ENCODE results near the gene PLA2G3.
"Not testable (repeated sequence)": the region's sequence is repeated elsewhere in the genome, so short reads cannot be mapped to it uniquely, and the experiment has no call there.

The PLA2G3 gene

DNA sequence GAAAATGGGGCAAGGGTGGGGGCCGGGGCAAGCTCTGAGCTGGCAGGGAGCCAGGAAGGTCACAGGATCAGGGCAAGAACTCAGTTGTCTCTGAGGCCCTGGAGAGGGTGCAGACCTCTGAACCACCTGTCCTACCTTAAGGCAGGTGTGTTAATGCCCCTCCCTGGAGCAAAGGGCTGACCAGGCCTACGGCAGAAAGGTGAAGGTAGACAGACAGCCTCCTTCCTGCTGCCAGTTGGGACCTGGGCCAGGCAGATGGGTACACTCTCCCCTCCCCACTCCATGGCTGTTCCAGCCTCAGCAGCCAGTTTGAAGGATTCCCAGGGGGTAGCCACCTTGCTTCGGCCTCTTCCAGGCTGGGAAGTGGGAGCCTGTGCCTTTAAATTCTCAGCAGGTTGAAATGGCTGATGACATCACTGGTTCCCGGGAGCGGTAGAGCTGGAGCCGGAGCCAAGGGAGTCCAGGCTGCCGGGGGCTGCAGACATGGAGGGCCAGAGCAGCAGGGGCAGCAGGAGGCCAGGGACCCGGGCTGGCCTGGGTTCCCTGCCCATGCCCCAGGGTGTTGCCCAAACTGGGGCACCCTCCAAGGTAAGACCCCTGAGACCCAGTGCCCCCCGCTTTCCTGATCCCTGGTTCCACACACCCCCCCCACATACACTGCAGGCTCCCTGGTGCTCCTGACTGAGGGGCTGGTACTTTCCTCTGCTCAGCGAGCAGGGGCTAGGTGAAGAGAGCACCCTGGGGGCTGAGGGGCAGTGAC, 17.6 kb downstream of the PLA2G3 start, which contains the start of gene INPP5J:
Gene INPP5J (plus strand): TSS at position 435 of the 760 bp plus-strand sequence. CDS start 49 bp downstream, at position 484.
- peak; percentile 67 for DNase-seq

GRCh38 chr22:31122196-31122531, 18.1 kb downstream of the PLA2G3 start:
- DNase-seq = no peak

DNA sequence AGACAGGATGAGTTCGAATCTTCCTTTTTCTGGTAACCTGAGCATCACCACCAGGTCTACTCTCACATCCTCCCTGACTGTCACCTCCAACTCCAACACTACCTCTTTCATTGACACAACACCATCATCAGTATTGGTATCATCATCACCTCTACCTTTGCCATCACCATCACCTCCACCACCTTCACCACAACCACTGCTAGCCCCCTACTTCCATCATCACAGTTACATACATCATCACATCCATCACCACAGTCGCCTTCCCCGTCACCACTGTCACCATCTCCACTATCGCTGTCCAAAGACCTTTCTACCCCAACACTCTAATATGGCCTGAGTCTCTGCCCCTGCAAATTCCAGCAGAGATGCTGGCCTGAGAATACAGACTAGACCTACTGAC, 18.9 kb downstream of the PLA2G3 start:
- no peak for DNase-seq

DNA sequence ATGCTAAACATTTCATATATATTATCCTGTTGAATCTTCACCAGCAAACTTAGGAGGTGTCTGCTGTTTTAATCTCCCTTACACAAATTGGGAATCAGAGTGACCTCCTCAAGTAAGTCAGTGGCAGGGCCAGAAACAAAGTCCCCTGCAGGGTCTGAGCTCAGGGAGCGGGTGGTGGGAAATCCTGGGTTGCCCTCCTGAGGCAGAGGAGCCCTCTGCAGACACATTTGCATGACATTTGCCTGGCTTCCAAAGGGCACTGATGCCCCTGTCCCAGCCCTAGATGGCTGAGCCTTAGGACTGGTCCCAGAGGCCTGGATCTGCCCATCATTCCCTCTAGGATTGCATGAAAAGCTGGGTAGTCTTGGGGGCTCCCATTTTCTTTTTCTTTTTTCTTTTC, 19.7 kb downstream of the PLA2G3 start:
- DNase-seq = no peak

DNA sequence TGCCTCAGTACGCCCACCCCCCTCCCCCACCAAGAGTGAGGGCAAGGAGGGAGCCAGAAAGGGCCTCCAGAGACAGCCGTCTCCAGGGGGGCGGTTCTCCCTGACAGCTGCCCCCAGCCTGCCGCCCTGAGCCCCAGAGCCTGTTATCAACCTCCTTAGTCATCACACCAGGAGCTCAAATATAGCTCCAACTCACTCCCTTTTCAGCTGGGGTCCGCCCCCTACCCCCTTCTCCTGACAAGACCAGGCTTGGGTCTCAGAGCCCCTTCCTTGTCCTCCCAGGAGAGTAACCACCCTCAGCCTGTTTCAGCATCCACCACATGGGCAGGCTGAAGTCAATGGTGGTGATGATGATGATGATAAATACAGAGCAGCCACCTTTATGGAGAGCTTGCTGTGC, 20.1 kb downstream of the PLA2G3 start:
- no peak for DNase-seq

DNA sequence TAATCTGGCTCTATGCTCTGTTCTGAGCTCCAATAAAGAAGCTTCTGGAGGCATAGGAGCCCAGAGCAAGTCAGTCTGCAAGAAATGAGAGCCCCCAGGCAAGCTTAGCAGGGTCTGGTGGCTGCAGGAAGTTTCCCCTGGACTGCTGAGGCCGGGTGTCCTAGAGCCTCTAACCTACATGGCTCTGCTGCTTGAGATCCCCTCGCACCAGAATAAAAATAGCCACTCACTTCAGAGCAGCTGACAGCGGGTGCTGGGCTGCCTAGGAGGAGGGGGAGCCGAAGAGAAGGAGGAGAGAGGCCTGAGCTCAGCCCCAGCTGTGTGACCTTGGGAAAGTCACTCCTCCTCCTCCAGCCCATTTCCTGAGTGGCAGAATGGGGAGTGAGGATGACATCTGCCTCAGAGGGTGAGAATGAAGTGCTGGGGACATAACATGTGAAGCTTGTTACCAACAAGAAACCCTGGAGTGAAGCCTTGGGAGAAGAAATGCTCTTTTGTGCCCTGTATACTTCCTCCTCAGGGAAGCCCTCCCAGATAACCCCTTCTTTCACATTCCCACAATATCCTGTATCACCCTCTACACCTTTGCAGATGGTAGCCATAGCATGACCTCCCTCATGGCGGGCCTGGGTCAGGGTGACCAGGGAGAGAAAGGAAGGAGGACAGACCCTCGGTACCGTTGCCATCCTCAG, 21.1 kb downstream of the PLA2G3 start:
- DNase-seq = no peak

- DNase-seq = no peak
These were observed 22.1 kb downstream of the PLA2G3 start for GRCh38 chr22:31118046-31118820.

- not testable (repeated sequence) for DNase-seq
These were observed 27.7 kb downstream of the PLA2G3 start for GRCh38 chr22:31112547-31113091.

DNA sequence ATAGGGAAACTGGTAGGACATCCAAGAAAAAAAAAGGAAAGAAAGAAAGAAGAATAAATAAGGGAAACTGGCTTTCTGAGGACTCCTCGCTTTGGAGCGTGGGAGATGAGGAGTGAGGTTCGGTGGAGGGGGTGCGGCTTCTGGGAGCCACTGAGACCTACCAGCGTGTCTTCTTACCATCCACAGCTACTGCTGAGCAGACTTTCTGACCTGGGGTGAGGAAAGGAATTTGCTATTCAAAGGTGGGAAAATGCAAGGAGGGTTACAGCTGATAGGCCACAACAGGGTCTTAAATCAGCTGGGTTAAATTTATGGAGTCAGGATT, 32.5 kb downstream of the PLA2G3 start:
- no peak for DNase-seq

DNA sequence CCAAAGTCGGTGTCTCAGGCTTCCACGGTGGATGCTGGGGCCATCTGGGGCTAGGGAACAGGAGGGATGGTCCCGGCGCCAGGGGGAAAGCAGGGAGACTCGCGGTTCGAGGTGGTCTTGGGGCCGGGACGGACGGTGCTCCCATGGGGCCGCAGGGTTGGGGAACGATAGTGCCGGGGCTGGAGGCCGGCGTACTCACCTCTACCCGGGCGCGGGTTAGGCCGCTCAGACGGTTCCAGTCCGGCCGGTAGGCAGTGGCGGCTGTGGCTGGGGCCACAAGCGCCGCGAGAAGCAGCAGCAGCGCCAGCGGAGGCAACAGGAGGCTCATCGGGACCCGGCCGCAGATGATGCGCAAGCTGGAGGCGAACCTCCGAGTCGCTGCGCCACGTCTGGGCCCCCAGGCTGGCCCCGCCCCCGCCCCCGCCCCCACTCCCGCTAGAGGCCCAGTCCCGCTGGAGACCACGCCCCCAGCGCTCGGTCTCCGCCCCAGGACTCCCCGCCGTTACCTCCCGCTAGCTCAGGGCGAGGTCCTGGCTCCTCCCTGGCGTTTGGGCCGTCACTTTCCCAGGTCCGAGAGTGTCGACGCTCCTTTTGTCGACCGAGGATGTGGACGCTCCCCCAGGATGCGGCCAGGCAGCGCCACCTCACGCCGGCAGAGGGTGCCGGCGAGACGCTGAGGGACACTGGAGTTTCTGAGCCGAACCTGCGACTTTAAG, 33.0 kb downstream of the PLA2G3 start, which contains the start of gene SELENOM:
Gene SELENOM (minus strand): TSS at position 391 of the 716 bp plus-strand sequence. CDS start 63 bp downstream, at position 328.
- peak; percentile 83 for DNase-seq

- DNase-seq = no peak
These were observed 33.6 kb downstream of the PLA2G3 start for GRCh38 chr22:31106731-31107177.

DNA sequence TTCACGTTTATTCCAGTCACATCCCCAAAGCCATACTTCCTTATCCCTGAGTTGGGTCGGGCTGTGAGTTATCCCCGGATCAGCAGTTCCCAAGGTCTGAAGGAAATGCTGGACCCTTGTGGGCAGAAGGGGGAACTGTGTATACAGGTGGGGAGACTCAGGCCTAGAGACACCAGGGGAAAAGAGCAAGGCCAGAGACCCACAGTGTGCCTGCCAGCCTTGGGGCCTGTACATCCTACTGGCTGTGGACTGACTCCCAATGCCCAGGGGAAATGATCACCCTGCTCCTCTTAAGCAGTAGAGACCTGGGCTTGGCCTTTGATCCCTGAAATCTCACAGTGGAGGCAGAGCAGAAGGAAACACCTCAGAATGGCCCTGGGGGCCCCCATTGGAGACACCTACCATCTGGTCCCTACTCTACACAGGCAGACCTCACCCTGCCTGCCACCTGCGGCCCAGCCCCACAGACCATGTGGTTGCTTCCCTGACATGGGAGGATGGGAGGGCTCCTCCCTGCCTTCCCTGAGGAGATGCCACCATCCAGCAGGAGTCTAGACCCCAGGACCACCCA, 34.2 kb downstream of the PLA2G3 start:
- no peak for DNase-seq

GRCh38 chr22:31105282-31105929, 34.9 kb downstream of the PLA2G3 start:
- no peak for DNase-seq

DNA sequence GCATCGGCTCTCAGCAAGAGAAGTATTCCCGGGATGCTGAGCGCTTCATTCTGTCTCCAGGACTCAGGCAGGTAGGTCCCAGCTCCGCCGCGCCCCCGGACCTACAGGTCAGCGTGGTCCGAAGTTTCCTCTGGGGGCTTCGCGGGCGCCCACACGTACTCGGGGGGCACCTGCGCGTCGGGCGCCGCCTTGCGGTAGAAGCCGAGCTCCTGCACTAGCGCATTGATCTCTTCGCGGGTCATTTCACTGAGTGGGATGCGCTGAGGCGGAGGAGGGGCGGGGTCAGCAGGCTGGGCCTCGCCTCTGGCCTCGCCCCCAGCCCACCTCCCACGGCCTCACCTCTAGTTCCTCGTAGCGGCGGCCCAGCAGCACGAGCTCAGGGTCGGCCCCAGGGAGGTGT, 35.4 kb downstream of the PLA2G3 start:
- DNase-seq = no peak

GRCh38 chr22:31103899-31104694, 36.2 kb downstream of the PLA2G3 start:
- DNase-seq = no peak

DNA sequence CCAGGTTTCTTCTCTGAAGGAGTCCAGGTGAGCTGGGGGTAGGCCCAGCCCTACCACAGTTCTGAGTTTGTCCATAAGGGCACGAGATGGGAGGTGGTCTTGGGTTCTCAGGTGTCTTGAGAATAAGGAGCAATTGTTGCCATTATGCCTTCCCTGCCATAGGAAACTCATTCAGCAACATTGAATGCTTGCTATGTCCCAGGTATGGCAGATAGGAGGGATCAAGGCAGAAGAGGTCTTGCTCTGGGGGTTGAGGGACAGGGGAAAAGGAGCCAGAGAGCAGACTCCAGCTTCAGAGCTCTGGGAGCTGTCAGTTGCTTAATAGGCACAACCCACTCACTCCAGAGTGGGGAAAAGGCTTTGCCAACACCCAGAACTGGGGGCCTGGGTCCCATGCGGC, 37.2 kb downstream of the PLA2G3 start:
- no peak for DNase-seq

DNA sequence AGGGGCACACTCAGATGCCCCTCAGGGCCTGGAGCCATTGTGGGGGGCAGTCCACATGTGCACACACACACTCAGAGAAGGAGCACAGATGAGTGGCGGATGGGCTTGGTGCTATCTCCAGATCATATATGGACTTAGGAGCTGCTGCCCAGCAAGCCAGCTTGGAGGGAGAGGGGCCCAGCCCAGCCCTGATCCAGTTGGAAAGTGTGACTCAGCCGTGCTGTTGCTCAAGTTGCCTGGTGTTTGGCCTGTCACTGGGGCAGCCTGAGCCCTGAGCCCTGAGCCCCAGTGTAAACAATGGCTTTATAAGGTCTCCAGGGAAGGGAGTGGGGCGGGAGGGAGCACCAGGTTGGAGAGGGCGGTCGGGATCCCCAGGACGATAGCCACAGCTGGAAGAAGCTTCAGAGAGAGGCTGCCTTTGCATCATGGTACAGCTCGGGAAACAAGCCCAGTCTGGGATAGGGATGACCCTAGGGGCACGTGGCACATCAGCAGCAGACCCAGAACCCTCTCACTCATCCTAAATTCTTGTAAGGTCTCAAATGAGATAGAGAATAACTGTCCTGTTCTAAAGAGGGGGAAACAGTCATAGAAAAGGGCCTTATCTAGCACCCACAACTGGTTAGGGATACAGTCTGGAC, 37.7 kb downstream of the PLA2G3 start:
- no peak for DNase-seq

DNA sequence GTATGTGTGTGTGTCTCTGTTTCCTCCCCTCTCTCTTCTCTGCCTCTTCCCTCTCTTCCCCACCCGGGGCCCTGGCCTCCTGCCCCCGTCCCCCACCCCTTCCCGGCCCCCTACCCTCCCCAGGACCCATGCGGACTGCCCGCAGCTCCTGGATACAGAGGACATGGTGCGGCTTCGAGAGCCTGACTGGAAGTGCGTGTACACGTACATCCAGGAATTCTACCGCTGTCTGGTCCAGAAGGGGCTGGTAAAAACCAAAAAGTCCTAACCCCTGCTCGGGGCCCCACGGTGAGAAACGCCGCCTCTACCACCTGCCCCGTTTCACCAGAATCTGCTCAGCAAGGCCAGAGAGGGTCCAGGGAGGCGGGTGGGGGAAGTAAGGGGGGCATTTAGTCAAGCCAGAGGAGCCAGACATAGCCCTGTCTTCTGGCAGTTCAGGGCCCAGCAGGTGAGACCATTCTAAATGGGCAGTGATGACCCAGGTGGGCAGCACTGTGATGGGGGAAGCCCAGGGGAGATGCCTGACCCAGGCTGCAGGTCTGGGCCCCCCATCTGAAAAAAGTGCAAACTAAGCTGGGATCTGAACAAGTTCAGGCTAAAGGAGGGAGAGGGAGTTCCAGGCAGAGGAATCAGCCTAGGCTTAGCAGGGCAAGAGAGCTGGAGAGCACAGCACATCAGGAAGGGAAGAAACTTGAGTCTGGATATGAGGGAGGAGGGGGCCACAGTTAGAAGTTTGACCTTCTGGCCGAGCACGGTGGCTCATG, 39.4 kb downstream of the PLA2G3 start:
- DNase-seq = peak; percentile 4

All from 8988T (cell line).